B cell (primary cell): ENCODE measurements around the gene RBM19. TPM values are rescaled to one million over a fixed set of nuclear protein-coding genes. Genes with fewer than 3 reads are reported as not detected.

Experiments used
- ATAC-seq: fragments of 200-7000 bp; cut with Tn5 transposase; one replicate; pipeline ENCODE4 v1.10.0; 2021; ENCODE audit warnings: low read depth, mild to moderate bottlenecking, moderate number of reproducible peaks, moderate library complexity
- CTCF ChIA-PET: fragments of 350-600 bp; sonication (Branson Sonifier 250); formaldehyde crosslinking; loops from one replicate; lab custom pipeline; 2021; ENCODE audit warnings: antibody characterized with exemption, inconsistent platforms; lab: Charles Lee
- POLR2A ChIA-PET: fragments of 350-600 bp; sonication (Branson Sonifier 250); formaldehyde crosslinking; loops from one replicate; lab custom pipeline; 2021; ENCODE audit warnings: antibody characterized with exemption; lab: Charles Lee
- DNase-seq: peaks from one replicate; pipeline ENCODE4 v3.0.0; 2013
- H2AFZ ChIP-seq: 2 replicates; pipeline ENCODE4 v1.6.1; 2012; ENCODE audit warnings: mild to moderate bottlenecking, low read depth, low read length; ENCODE audit not compliant: insufficient read depth, poor library complexity, severe bottlenecking
- H3K27ac ChIP-seq, 2 donors: 1 replicate in 1 of 2; 2 replicates in 1 of 2; pipeline ENCODE4 v1.5.1; 2012 to 2013; ENCODE audit warnings: low read length in 2 of 2, mild to moderate bottlenecking in 2 of 2, moderate library complexity in 1 of 2
- H3K27me3 ChIP-seq, 4 experiments: fragments of 200-600 bp in 1 of 4; sonication (generic) in 1 of 4; replicated peaks in 1 of 4; 1 replicate in 2 of 4; 2 replicates in 2 of 4; pipeline versions ENCODE4 v1.6.1 to v1.7.0; 2013 to 2016; ENCODE audit warnings: low read length in 3 of 4, mild to moderate bottlenecking in 2 of 4, mixed read lengths in 1 of 4, moderate library complexity in 1 of 4; ENCODE audit not compliant: insufficient read depth in 4 of 4, control insufficient read depth in 3 of 4; ENCODE audit errors: control extremely low read depth in 1 of 4
- H3K36me3 ChIP-seq, 2 experiments: replicated peaks in 1 of 2; 1 replicate in 1 of 2; 2 replicates in 1 of 2; pipeline versions ENCODE4 v1.6.1 to v1.7.1; 2013; ENCODE audit warnings: low read length in 1 of 2; ENCODE audit not compliant: insufficient read depth in 2 of 2, control insufficient read depth in 1 of 2; ENCODE audit errors: control extremely low read depth in 1 of 2, extremely low read depth in 1 of 2
- H3K4me1 ChIP-seq, 2 donors: fragments of 200-600 bp in 1 of 2; sonication (generic) in 1 of 2; 1 replicate in 1 of 2; 2 replicates in 1 of 2; pipeline versions ENCODE4 v1.5.1 to v1.6.1; 2013 to 2017; ENCODE audit warnings: low read length in 2 of 2; ENCODE audit not compliant: control insufficient read depth in 2 of 2, insufficient read depth in 2 of 2
- H3K4me2 ChIP-seq: replicated peaks from 2 replicates; pipeline ENCODE3; 2012; ENCODE audit warnings: mild to moderate bottlenecking, low read depth, low read length; ENCODE audit not compliant: poor library complexity, severe bottlenecking
- H3K4me3 ChIP-seq, 5 experiments: fragments of 200-600 bp in 1 of 5; sonication (generic) in 1 of 5; 1 replicate in 3 of 5; 2 replicates in 2 of 5; pipeline versions ENCODE4 v1.5.1 to v1.7.0; 2011 to 2016; ENCODE audit warnings: low read length in 4 of 5, mild to moderate bottlenecking in 4 of 5, low read depth in 2 of 5, control low read depth in 1 of 5, moderate library complexity in 1 of 5; ENCODE audit not compliant: insufficient read depth in 1 of 5; ENCODE audit errors: control extremely low read depth in 1 of 5, extremely low read depth in 1 of 5
- H3K79me2 ChIP-seq: fragments of 200-600 bp; sonication (generic); one replicate; pipeline ENCODE4 v1.6.0; 2016; ENCODE audit warnings: low read length; ENCODE audit not compliant: control insufficient read depth, insufficient read depth
- H3K9ac ChIP-seq: fragments of 200-600 bp; sonication (generic); 2 replicates; pipeline ENCODE4 v1.6.1; 2017; ENCODE audit warnings: mild to moderate bottlenecking, low read length, moderate library complexity
- H3K9me3 ChIP-seq, 3 donors: one replicate each; pipeline versions ENCODE4 v1.6.1 to v1.7.1; 2013; ENCODE audit warnings: low read length in 2 of 3; ENCODE audit not compliant: control insufficient read depth in 2 of 3, insufficient read depth in 1 of 3; ENCODE audit errors: control extremely low read depth in 1 of 3
- H4K20me1 ChIP-seq: 2 replicates; pipeline ENCODE4 v1.6.0; 2012; ENCODE audit warnings: mild to moderate bottlenecking, low read length; ENCODE audit not compliant: insufficient read depth, control insufficient read depth, poor library complexity, severe bottlenecking
- H3K27ac Mint-ChIP-seq: one replicate; pipeline ENCODE4 v1.8.0; 2021; ENCODE audit warnings: mixed read lengths
- H3K27me3 Mint-ChIP-seq: one replicate; pipeline ENCODE4 v1.8.0; 2021; ENCODE audit warnings: mixed read lengths
- H3K4me1 Mint-ChIP-seq: one replicate; pipeline ENCODE4 v1.8.0; 2021; ENCODE audit warnings: mixed read lengths
- H3K4me3 Mint-ChIP-seq: one replicate; pipeline ENCODE4 v1.8.0; 2021; ENCODE audit warnings: mixed read lengths
- H3K9me3 Mint-ChIP-seq: one replicate; pipeline ENCODE4 v1.8.0; 2022; ENCODE audit warnings: mixed read lengths; ENCODE audit not compliant: insufficient read depth
- CTCF ChIP-seq: fragments of 200-600 bp; IDR thresholded peaks from one replicate; pipeline ENCODE4 v1.8.0; 2022; ENCODE audit warnings: antibody characterized with exemption, mild to moderate bottlenecking
- EZH2 ChIP-seq: IDR thresholded peaks from 2 replicates; pipeline ENCODE4 v1.6.1; 2012; ENCODE audit warnings: borderline replicate concordance, low read depth, mild to moderate bottlenecking, moderate library complexity, low read length; ENCODE audit not compliant: insufficient read depth, poor library complexity, severe bottlenecking
- WGBS: methylation state at CpG from one replicate; pipeline ENCODE4 v1.1.5; 2013; ENCODE audit warnings: missing lambda C conversion rate; ENCODE audit not compliant: insufficient coverage; 5-methylcytosine and 5-hydroxymethylcytosine counted together
- intact Hi-C: fragments of 100-400 bp; cut with micrococcal nuclease; formaldehyde crosslinking; loops from one replicate; pipeline ENCODE4 v1.10.0; 2022
- polyA plus RNA-seq: library from polyadenylated mRNA; depleted of rRNA; stranded (reverse); fragments of >200 nt; gene quantifications from 2 replicates; pipeline ENCODE4 v1.2.3, GENCODE V29; 2012
- total RNA-seq, 2 donors: library from RNA; stranded (reverse); fragments of 120-200 nt in 1 of 2; gene quantifications; 1 replicate in 1 of 2; 2 replicates in 1 of 2; pipeline versions ENCODE4 v1.2.3 to v1.2.4, GENCODE V29; 2013 to 2022

RBM19 gene
- total and polyA plus RNA-seq, 2 donors (not counting 1 experiment from before 2014, with no cell fraction given), result 43.1 to 90.0 TPM

DNA sequence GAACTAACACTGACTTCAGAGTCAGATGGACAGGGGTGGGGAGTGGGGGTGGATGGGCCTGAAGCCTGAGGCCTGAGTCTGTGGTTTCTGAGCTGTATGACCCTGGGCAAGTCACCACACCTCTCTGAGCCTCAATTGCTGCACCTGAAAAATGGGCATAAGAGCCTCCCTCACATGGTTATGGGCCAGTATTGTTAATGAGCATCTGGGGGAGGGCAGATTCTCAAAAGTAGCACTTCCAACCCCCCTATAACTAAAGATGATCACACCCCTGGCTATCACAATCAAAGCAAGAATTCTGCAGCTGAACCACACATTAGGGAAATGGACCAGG is 168.6 kb downstream of the RBM19 start:
- H3K79me2 ChIP-seq, result no peaks in the 10 kb centered on the region
- H3K4me3 ChIP-seq, result no peak overlapping the region
- no peaks in the 10 kb centered on the region for H3K4me1 ChIP-seq
- ChIA-PET CTCF (no interaction called here), POLR2A (no interaction called here)
- no peak for DNase-seq
- Mint-ChIP-seq H3K27me3 (no peaks in the 10 kb centered on the region), H3K27ac (no peak overlapping the region), H3K4me3 (no peak overlapping the region), H3K4me1 (no peaks in the 10 kb centered on the region), H3K9me3 (no peaks in the 10 kb centered on the region)
- ATAC-seq, result no peak
- no peaks in the 10 kb centered on the region for H3K9me3 ChIP-seq
- no peaks in the 10 kb centered on the region for H3K27me3 ChIP-seq
- H3K9ac ChIP-seq, result no peak overlapping the region
- H4K20me1 ChIP-seq, result no peaks in the 10 kb centered on the region
- H3K36me3 ChIP-seq, result no peaks in the 10 kb centered on the region
- H3K27ac ChIP-seq, result no peak overlapping the region
- intact Hi-C loops, result no loop called here
- no peak for TF ChIP-seq CTCF
- TF ChIP-seq EZH2, result no peak
- H2AFZ ChIP-seq, result no peak overlapping the region
- H3K4me2 ChIP-seq, result no peak overlapping the region

- Histone ChIP-seq H2AFZ (no peak overlapping the region), H3K9me3 (peaks cover 0 to 3% (median 0%) of the 10 kb centered on the region in 3 donors), H3K4me2 (no peak overlapping the region), H3K4me3 (no peak overlapping the region), H3K27ac (no peak overlapping the region), H3K36me3 (no peaks in the 10 kb centered on the region), H3K4me1 (no peaks in the 10 kb centered on the region), H3K79me2 (no peaks in the 10 kb centered on the region), H3K27me3 (no peaks in the 10 kb centered on the region), H3K9ac (no peak overlapping the region), H4K20me1 (no peaks in the 10 kb centered on the region)
- TF ChIP-seq EZH2, result no peak
- no peak for TF ChIP-seq CTCF
- ChIA-PET POLR2A (no interaction called here), CTCF (no interaction called here)
- ATAC-seq, result no peak
- no peak overlapping the region for H3K27ac Mint-ChIP-seq
- H3K9me3 Mint-ChIP-seq, result no peaks in the 10 kb centered on the region
- intact Hi-C loops, result no loop called here
- no peaks in the 10 kb centered on the region for H3K4me1 Mint-ChIP-seq
- 81% methylated on average over 13 of the region's 14 CpGs for WGBS
- no peak overlapping the region for H3K4me3 Mint-ChIP-seq
- H3K27me3 Mint-ChIP-seq, result no peaks in the 10 kb centered on the region
- no peak for DNase-seq
Measured at GRCh38 chr12:113796852-113797534, 169.1 kb downstream of the RBM19 start.
